Calu3 (cell line): Measurements from ENCODE around the gene TMA7B. TPM values are rescaled to one million over a fixed set of nuclear protein-coding genes. Genes with fewer than 3 reads are reported as not detected.

Experiments used
- BruUV-seq: library from RNA; stranded (reverse); fragments of 400-500 nt; replicated peaks from 2 replicates; lab custom pipeline; 2021; lab: Mats Ljungman, UMichigan
- CTCF ChIA-PET: fragments of 300-600 bp; sonication (Branson Sonifier 250); formaldehyde crosslinking; loops from one replicate; lab custom pipeline; 2022; ENCODE audit warnings: antibody characterized with exemption; lab: Charles Lee
- DNase-seq: peaks from one replicate; pipeline ENCODE4 v3.0.0; 2022
- H3K27ac Mint-ChIP-seq: one replicate; pipeline ENCODE4 v1.8.0; 2022; ENCODE audit warnings: mixed read lengths; ENCODE audit not compliant: unreplicated experiment
- H3K27me3 Mint-ChIP-seq: one replicate; pipeline ENCODE4 v1.8.0; 2022; ENCODE audit warnings: mixed read lengths; ENCODE audit not compliant: unreplicated experiment
- H3K36me3 Mint-ChIP-seq: one replicate; pipeline ENCODE4 v1.8.0; 2022; ENCODE audit warnings: mild to moderate bottlenecking, moderate library complexity, mixed read lengths; ENCODE audit not compliant: insufficient read depth, unreplicated experiment
- H3K4me1 Mint-ChIP-seq: one replicate; pipeline ENCODE4 v1.8.0; 2022; ENCODE audit warnings: mild to moderate bottlenecking, low read depth, mixed read lengths; ENCODE audit not compliant: unreplicated experiment
- H3K4me3 Mint-ChIP-seq: one replicate; pipeline ENCODE4 v1.8.0; 2022; ENCODE audit warnings: mild to moderate bottlenecking, low read depth, moderate library complexity, mixed read lengths; ENCODE audit not compliant: unreplicated experiment
- H3K9me3 Mint-ChIP-seq: one replicate; pipeline ENCODE4 v1.8.0; 2022; ENCODE audit warnings: low read depth, mixed read lengths; ENCODE audit not compliant: unreplicated experiment
- CTCF ChIP-seq: fragments of 200-600 bp; IDR thresholded peaks from one replicate; pipeline ENCODE4 v1.8.0; 2022; ENCODE audit warnings: antibody characterized with exemption; ENCODE audit not compliant: unreplicated experiment
- intact Hi-C: fragments of 100-400 bp; cut with micrococcal nuclease; formaldehyde crosslinking; loops from one replicate; pipeline ENCODE4 v1.10.0; 2022; ENCODE audit not compliant: unreplicated experiment
- total RNA-seq: library from RNA; stranded (reverse); gene quantifications from 2 replicates; pipeline ENCODE4 v1.2.3, GENCODE V29; 2022

TMA7B gene
- total RNA-seq, 1 experiment from 2014 or later: not detected

GRCh38 chr22:39997421-39997820 lies 37.2 kb downstream of the TMA7B start:
- no peak for DNase-seq
- Mint-ChIP-seq H3K9me3 (no peaks in the 10 kb centered on the region), H3K27ac (no peak overlapping the region), H3K4me1 (peaks cover 59% of the 10 kb centered on the region), H3K36me3 (peaks cover 40% of the 10 kb centered on the region), H3K4me3 (peak overlapping the region; percentile 70), H3K27me3 (peaks cover 14% of the 10 kb centered on the region)
- BruUV-seq: no TSS peak
- TF ChIP-seq CTCF: no peak
- CTCF ChIA-PET: interaction anchor here (1.3 to 1.5 kb wide), 2 partner anchors 27 to 105 kb away, joined by 4 to 5 read pairs; no protein-coding TSS in a partner anchor
- intact Hi-C loops: loop anchor here (5.0 kb wide), 1 partner anchor 50 kb away; no protein-coding TSS in a partner anchor

- no TSS peak for BruUV-seq
- Mint-ChIP-seq H3K27me3 (peaks cover 7% of the 10 kb centered on the region), H3K4me3 (peak overlapping the region; percentile 70), H3K4me1 (peaks cover 59% of the 10 kb centered on the region), H3K27ac (peak overlapping the region; percentile 54), H3K9me3 (no peaks in the 10 kb centered on the region), H3K36me3 (peaks cover 42% of the 10 kb centered on the region)
- intact Hi-C loops: loop anchor here (5.0 kb wide), 1 partner anchor 51 kb away; no protein-coding TSS in a partner anchor
- peak; percentile 82 for DNase-seq
- no peak for TF ChIP-seq CTCF
- CTCF ChIA-PET: interaction anchor here (1.3 to 1.5 kb wide), 2 partner anchors 26 to 105 kb away, joined by 4 to 5 read pairs; no protein-coding TSS in a partner anchor
Measured at GRCh38 chr22:39997939-39998726, 37.9 kb downstream of the TMA7B start.

- peaks cover 59% of the 10 kb centered on the region for H3K4me1 Mint-ChIP-seq
- CTCF ChIA-PET: interaction anchor here (0.7 to 1.2 kb wide), 3 partner anchors 25 to 67 kb away, joined by 3 to 4 read pairs (median 4); no protein-coding TSS in a partner anchor
- peak; percentile 45 for DNase-seq
Measured at GRCh38 chr22:39999144-39999757, 39.1 kb downstream of the TMA7B start.

More at GRCh38 chr22:39999144-39999757, 39.1 kb downstream of the TMA7B start:
- TF ChIP-seq CTCF: no peak
- BruUV-seq: no TSS peak
- intact Hi-C loops: loop anchor here (5.0 kb wide), 1 partner anchor 52 kb away; no protein-coding TSS in a partner anchor
- Mint-ChIP-seq H3K27ac (peak overlapping the region; percentile 85), H3K9me3 (no peaks in the 10 kb centered on the region), H3K27me3 (no peaks in the 10 kb centered on the region), H3K4me3 (peak overlapping the region; percentile 70), H3K36me3 (peaks cover 42% of the 10 kb centered on the region)
